GM19397 (cell line): ENCODE results near the gene SHF.
"Not testable (repeated sequence)": the region's sequence is repeated elsewhere in the genome, so short reads cannot be mapped to it uniquely, and the experiment has no call there.

ENCODE experiments used
- ATAC-seq: cut with Tn5 transposase; IDR thresholded peaks from one replicate; pipeline ENCODE4 v1.9.1; 2021; ENCODE audit warnings: mild to moderate bottlenecking, moderate library complexity; ENCODE audit not compliant: unreplicated experiment

Gene SHF, protein sequence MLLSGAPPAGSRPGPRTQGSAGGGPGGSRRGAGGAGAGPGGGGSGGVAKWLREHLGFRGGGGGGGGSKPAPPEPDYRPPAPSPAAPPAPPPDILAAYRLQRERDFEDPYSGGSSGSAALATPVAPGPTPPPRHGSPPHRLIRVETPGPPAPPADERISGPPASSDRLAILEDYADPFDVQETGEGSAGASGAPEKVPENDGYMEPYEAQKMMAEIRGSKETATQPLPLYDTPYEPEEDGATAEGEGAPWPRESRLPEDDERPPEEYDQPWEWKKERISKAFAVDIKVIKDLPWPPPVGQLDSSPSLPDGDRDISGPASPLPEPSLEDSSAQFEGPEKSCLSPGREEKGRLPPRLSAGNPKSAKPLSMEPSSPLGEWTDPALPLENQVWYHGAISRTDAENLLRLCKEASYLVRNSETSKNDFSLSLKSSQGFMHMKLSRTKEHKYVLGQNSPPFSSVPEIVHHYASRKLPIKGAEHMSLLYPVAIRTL

DNA sequence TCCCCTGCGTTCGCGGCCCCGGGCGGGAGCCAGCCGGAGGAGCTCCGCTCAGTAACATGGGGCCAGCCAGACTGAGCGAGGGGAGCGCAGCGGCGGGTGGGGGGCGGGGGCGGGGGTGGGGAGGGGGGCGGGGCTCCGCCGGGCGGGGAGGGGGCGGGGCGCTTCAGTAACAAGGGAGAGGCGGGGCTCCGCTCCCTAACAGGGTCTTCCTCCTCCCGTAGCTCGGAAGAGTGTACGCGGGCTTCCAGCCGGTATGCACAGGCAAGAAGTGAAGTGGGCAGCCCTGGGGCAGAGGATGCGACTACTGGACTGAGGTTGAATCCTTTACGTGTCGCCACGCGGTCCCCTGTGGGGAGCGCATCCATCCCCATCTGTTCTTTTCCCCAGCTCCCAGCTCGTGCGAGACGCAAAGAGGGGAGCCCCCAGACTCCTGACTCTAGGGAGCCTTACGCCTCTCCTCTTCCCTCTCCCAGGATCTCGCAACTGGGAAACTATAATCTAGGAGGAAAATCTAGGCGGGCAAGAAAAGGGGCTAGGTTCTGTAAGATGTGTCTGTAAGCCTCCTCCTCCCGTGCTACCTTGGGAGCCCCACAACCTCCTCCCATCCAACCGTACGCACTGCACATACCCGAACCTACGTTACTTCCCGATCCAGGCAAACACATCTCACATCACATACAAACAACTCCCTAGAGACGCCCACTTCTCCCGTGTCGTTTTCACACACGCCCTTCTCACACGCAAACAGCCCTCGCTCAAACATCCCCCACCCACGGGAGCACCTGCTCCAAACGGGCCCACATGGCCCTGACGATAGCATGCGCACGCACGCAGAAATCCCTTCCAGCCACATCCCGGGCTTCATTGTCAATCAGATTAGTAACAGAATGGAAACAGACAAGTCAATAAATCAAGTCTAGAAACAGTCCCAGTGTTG is at the start of gene SHF:
TSS of gene SHF (minus strand) at position 73 of the 937 bp plus-strand sequence. CDS start at position 58, 15 bp downstream.
- ATAC-seq: no peak

DNA sequence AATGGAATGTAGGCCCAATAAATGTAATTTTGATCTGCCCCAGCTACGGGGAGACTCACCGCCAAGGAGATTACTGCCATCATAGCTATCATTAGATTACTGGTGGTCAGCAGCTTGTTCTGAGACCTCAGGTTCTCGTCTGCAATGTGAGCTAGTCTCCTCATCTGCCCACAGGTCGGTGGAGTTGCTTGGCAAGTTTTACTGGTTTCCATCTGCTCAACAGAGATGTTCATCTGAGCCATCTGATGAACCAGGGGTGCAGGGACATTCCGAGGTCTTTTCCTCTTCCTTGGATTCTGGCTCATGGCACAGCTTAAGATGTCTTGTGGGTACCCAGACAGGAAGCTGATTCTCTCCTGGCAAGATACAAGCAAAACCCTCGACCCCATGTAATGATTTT is 49.0 kb upstream of the SHF start:
- ATAC-seq: not testable (repeated sequence)

DNA sequence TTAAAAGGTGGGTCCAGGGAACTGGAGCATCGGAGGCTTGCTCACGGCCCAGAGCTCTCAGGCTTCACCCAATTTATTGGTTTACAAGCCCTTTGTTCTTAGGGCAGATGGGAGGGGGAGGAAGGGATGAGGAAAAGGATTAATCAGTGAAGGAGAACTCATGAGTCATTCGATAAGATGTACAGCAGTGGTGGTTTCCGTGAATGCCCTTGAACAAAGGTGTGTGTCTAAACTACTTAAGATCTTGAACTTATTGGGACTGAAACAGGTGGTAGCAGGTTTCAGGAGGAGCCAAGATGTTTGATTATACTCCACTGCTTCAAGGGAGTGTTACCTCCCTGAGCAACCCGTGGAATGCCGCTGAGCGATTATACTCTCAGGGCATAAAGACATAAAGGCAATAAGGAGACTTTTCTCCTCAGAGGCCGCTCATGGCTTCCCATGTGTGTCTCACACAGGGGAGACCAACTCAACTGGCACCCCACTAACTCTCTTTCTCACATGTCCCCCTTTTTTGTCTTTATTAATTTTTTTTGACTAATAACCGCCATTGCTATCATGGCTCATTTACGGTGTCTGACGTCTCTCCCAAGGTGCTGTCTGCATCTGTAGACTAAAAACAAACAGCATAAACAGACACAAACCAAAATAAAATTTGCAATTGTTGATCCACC is 46.9 kb upstream of the SHF start:
- no peak for ATAC-seq

DNA sequence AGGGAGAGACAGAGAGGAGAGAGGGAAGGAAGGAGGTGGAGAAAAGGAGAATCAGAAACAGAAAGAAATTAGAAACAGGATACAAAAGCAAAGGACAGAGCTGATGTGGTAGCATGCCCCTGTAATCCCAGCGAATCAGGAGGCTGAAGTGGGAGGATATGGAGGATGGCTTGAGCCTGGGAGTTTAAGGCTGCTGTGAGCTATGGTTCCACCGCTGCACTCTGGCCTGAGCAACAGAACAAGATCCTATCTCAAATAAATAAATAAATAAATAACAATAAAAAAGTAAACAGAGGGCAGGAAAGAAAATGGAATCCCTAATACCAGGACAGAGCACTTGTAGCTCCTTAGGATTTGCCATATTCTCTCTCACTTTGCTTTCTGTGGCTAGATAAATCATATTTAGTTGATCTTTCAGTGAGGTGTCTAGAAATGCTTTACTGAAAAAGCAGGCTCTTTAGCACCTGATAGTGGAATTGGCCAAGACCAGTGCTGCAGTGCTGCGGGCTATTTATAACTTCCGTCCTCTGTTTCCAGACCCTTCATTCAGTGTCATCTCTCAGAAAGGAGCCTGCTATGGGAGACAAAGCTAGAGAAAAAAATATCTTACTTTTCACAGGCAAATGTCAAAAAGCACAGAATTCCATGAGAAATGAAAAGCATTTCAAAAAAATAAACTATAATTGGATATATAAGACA is 44.2 kb upstream of the SHF start:
- no peak for ATAC-seq

DNA sequence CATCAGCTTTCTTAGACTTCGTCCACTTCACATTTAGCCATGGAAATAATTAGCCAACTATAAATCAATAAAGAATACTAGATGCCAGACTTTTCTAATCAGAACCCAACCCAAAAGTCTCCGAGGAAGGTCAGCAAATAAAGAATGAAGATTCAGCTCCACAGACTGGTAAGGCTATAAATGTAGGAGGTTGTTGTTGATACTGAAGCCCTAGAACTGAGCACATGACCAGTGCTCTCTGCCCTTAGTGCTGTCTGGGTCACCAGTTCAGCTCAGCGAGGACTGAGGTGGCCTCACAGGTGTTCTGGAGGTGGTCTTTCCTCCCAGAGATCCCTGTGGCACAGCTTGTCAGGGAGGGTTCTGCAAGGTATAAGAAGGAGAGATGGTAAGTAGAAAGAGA is 43.4 kb upstream of the SHF start:
- no peak for ATAC-seq

DNA sequence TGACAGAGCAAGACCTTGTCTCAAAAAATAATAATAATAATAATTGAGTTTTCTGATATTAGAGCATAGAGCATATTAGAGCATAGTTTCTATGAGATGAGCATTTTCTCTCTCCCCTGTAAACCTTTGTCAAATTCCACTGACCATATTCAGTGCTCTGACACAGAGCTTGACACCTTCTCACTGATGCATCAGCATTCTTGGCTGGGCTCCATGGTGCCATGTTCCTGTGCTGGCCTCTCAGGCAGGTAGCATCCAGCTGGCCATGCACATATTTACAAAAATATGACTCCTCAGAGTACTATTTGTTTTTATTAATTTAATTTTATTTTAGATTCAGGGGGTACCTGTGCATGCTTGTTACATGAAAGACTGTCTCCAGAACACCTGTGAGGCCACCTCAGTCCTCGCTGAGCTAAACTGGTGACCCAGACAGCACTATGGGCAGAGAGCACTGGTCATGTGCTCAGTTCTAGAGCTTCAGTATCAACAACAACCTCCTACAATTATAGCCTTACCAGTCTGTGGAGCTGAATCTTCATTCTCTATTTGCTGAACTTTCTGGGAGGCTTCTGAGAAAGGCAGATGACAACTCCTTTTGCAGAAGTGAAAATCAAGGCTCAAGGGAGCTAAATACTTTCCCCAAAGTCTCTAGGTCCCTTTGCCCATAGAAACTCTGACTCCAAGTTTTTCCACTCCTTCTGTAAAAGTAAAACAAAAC is 42.6 kb upstream of the SHF start:
- ATAC-seq: no peak

DNA sequence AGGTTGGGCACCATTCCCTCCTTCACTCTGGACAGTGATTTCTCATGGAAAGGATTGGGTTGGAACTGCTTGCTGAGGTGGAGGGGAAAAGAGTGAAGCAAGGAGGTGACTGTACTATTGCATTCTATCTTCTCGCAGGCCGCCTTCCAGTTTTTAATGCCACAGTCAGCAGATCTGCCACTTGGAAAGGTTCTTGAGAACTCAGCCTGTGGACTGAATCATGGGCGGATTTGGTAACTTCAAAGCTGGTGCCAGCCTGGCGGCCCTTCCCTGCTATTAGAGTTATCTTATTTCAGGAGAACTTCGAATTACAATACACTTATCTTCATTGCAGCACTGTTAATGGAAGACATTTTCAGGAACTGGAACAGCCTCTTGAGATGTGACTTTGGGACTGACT is 41.2 kb upstream of the SHF start:
- no peak for ATAC-seq

DNA sequence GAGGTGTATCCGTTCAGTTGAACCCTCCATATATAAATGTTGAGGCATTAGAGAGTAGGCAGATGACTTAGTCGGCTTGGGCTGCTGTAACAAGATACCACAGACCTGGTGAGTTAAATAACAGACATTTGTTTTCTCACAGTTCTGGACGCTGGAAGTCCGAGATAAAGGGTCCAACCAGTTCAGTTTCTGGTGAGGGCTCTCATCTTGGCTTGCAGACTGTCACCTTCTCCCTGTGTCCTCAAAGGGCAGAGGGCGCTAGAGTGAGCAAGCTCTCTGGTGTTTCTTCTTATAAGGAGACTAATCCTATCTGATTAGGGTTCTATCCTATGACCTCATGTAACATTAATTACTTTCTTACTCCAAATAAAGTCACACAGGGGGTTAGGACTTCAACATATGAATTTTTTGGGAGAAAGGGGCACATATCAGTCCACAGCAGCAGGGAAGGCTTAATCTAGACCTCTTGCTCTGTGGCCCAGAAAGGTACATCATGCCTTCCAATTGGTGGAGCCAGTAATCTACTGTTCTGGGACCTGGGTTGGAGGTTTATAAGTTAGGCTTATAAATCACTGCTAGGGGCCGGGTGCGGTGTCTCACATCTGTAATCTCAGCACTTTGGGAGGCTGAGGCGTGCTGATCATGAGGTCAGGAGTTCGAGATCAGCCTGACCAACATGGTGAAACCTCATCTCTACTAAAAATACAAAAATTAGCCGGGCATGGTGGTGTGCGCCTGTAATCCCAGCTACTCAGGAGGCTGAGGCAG is 37.9 kb upstream of the SHF start:
- ATAC-seq: no peak

DNA sequence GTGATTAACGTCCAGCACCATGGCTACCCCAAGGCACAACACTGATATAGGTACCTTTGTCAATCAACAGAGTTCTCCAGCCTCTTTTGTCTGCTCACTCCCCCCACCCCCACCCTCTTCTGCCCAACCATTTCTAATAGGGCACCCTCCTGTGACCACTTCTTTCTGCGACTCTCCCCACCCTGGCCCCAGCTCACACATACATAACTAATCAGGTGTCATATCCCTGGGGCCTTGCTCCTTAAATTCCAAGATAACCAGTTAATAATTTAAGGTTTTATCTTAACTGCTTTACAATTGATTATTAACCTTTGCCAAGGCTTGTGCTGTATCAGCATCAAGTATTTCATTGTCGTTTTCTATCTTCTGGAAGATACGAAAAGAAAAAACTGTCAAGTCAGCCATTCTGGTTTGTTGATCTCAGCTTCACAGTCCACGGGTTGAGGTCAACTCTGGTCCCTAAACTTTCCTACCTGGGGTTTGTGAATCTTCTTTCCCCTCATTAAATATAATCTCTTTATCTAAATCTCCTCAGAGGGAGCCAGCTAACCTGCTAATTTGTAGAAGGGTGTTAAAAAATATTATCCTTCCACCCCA is 37.0 kb upstream of the SHF start:
- no peak for ATAC-seq

DNA sequence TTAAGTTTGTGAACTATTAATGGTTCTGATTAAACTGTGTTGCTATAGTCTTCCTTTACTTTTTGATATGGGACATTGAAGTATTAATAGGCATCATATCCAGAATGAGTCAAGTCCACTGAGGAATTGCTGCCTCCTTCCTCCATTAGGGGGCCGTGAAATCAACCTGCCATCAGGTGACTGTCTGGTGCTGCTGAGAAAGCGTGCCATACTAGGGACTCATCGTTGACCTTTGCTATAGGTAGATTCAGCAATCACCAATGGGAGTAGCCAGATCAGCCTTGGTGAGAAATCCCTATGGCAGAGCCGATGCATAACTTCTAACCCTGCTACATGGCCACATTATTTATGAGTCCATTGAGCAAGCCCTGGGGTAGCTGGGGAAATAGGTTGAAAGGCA is 34.2 kb upstream of the SHF start:
- ATAC-seq: no peak

DNA sequence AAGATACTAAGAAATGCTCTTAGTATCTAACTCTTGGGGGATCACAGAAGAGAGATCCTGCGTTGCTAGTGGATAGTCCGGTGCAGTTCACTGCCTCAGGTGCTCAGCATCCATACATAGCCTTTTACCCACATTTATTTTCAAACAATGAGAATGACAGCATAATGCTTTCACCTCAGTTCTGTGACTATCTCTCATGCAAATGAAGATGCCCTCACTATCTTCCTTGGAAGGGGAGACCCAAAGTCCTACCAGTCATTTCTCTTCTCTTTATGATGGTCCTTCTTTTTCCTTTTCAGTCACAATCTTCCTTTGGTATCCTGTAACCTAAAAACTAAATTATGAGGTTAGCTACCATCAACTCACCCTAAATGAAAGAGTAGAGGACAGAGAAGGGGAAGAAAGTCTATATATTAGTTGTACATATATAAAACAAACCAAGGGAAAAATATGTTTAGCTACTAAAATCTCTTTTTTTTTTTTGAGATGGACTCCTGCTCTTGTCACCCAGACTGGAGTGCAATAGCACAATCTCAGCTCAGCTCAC is 33.4 kb upstream of the SHF start:
- no peak for ATAC-seq

DNA sequence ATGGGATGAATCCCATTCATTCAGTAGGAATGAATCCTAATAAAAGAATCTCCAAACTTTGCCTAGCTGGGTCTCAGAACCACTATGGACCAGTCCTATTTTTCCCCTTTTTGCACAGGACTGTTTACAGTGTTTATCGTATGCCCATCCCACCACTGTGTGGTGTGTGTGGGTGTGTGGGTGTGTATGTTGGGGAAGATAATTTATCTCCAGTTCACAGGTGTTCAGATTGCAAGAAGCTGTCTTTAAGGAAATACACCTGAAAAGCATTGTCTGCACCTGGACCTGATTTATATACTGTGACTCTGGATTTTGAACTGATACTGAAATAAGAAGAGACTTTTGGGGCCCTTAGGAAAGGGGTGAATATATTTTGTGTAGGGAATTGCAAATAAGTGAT is 24.7 kb upstream of the SHF start:
- no peak for ATAC-seq

DNA sequence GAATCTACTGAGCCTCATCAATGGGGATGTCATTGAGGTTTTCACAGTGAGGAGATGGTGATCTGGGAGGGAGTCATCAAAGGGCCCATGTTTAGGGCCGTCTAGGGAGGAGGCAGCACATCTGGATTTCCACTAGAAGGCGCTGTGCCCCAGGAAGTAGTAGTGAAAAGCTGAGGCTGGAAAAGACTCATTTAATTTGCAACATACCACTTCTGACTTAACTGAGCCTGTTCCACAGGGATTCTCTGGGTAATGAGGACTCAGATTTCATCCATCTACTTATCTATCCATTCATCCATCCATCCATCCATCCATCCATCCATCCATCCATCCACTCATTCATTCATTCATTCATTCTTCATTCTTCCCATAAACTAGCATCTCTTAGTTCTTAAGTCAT is 17.4 kb upstream of the SHF start:
- no peak for ATAC-seq

DNA sequence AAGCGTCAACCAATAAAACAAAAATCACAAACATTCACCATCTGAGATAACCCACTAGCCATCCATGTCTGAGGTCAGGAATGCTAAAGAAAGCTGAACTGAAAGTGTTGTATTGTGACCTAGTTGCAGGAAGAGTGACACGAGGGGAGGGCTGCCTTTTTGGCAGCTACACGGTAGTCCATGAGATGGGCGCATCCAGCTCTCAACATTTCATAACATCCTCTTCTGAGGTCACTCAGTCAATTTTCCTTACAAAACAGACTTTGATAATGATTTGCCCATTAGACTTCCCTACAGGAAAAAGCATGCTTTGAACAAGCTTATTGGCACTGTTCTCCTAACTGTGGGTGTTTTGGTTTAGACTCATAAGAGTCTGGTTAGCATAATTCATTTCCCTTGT is 15.4 kb upstream of the SHF start:
- no peak for ATAC-seq

DNA sequence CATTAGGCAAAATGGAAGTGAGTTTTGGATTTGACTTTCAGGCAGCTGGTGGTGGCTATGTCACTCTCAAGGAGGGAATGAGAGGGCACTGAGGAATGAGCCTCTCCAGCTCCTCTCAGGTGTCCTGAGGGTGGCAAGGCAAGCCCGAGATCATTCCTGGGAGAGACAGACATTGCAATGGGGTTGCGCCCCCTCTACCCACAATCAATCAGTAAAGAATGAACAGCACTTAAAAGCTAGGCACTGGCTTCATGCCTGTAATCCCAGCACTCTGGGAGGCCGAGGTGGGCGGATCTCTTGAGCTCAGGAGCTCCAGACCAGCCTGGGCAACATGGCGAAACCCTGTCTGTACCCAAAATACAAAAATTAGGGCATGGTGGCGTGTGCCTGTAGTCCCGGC is 14.1 kb upstream of the SHF start:
- ATAC-seq: no peak

DNA sequence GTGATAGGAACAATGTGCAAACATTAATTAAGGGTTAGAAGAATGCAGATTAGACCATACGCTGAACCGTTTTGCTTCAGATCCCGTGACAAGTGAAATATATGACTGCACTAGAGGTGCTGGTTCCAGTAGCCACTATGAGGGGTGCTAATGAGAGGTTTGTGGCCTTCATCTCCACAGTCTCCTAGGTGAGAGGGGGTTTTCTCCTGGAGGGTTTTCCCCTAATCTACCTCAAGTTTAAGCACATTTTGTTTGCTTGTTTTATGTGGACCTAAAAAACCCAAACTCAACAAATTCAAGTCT is 13.7 kb upstream of the SHF start:
- no peak for ATAC-seq

DNA sequence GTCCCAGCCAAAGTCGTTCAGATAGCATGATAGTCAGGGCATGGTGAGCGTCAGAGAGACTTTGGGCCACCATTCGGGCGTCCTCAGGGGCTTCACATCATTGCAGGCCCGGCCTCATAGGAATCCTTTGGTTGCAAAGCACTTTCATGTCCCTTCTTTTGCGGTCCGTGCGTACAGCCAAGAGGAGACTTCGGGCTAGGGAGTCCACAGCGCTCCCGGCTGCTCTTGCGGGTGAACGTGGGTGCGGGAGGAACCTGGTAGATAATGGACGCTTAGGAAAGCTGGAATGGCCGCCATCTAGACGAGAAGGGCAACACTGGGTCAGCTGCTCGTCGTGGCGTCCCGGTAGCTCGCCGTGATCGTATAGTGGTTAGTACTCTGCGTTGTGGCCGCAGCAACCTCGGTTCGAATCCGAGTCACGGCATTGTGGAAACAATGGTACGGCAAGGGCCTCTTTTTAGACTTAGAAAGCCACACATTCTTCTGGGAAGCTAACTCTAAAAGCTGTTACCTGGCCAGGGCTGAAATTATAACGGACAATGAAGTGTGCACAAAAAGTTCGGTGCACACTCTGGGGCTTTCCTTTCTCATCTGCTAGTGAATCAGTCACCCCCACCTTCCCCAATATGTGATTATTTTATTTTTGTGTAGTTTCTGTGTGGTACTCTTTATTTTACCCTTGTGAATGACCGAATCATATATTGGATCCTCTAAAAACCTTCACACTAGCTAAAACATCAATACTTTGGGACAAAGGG is 13.2 kb upstream of the SHF start:
- peak; percentile 18 for ATAC-seq
